H9 (cell line): Measurements from ENCODE around the gene CR1. TPM values are rescaled to one million over a fixed set of nuclear protein-coding genes. Genes with fewer than 3 reads are reported as not detected.

Experiments used
- DNase-seq: peaks from one replicate; pipeline ENCODE4 v3.0.0-alpha.2; 2017
- H2AFZ ChIP-seq: one replicate; pipeline ENCODE4 v1.6.1; 2013; ENCODE audit warnings: mild to moderate bottlenecking, low read length, control low read depth, moderate library complexity
- H2AK5ac ChIP-seq: 2 replicates; pipeline ENCODE4 v1.6.1; 2013; ENCODE audit warnings: low read length, control low read depth, mixed read lengths; ENCODE audit not compliant: insufficient read length
- H2BK120ac ChIP-seq: one replicate; pipeline ENCODE4 v1.6.1; 2013; ENCODE audit warnings: low read depth, mild to moderate bottlenecking, low read length, control low read depth, inconsistent platforms; ENCODE audit not compliant: poor library complexity, severe bottlenecking
- H2BK12ac ChIP-seq: 2 replicates; pipeline ENCODE4 v1.6.1; 2013; ENCODE audit warnings: low read length, control low read depth, mixed read lengths, low read depth; ENCODE audit not compliant: insufficient read length
- H2BK15ac ChIP-seq: 2 replicates; pipeline ENCODE4 v1.6.1; 2013; ENCODE audit warnings: low read depth, low read length, control low read depth
- H2BK20ac ChIP-seq: one replicate; pipeline ENCODE4 v1.6.1; 2013; ENCODE audit warnings: low read depth, mild to moderate bottlenecking, low read length, control low read depth, inconsistent platforms; ENCODE audit not compliant: poor library complexity, severe bottlenecking
- H2BK5ac ChIP-seq: 2 replicates; pipeline ENCODE4 v1.6.1; 2013; ENCODE audit warnings: low read length, control low read depth, mixed read lengths; ENCODE audit not compliant: insufficient read length
- H3K14ac ChIP-seq: 2 replicates; pipeline ENCODE4 v1.6.1; 2013; ENCODE audit warnings: low read length, control low read depth; ENCODE audit not compliant: insufficient read depth
- H3K18ac ChIP-seq: 2 replicates; pipeline ENCODE4 v1.6.1; 2013; ENCODE audit warnings: low read depth, mild to moderate bottlenecking, mixed read lengths, low read length, control low read depth; ENCODE audit not compliant: insufficient read length
- H3K23ac ChIP-seq: 2 replicates; pipeline ENCODE4 v1.6.1; 2013; ENCODE audit warnings: low read length, control low read depth, mixed read lengths, low read depth; ENCODE audit not compliant: insufficient read length
- H3K23me2 ChIP-seq: 2 replicates; pipeline ENCODE4 v1.6.1; 2013; ENCODE audit warnings: low read depth, mild to moderate bottlenecking, mixed read lengths, low read length, control low read depth; ENCODE audit not compliant: insufficient read length, poor library complexity, severe bottlenecking
- H3K27ac ChIP-seq: 2 replicates; pipeline ENCODE4 v1.5.1; 2013; ENCODE audit warnings: low read length, control low read depth, mixed read lengths, low read depth; ENCODE audit not compliant: insufficient read length
- H3K27me3 ChIP-seq: 2 replicates; pipeline ENCODE4 v1.6.1; 2013; ENCODE audit warnings: low read length, control low read depth, inconsistent platforms; ENCODE audit not compliant: insufficient read depth
- H3K4ac ChIP-seq: 2 replicates; pipeline ENCODE4 v1.6.1; 2013; ENCODE audit warnings: low read depth, mild to moderate bottlenecking, control low read depth, inconsistent platforms, low read length, moderate library complexity
- H3K4me1 ChIP-seq: 2 replicates; pipeline ENCODE4 v1.6.1; 2013; ENCODE audit warnings: low read length, control low read depth, inconsistent platforms; ENCODE audit not compliant: insufficient read depth
- H3K4me2 ChIP-seq: 2 replicates; pipeline ENCODE4 v1.6.1; 2013; ENCODE audit warnings: low read length, control low read depth, mixed read lengths; ENCODE audit not compliant: insufficient read length, insufficient read depth
- H3K56ac ChIP-seq: 2 replicates; pipeline ENCODE4 v1.6.1; 2013; ENCODE audit warnings: low read depth, mild to moderate bottlenecking, mixed read lengths, low read length, control low read depth; ENCODE audit not compliant: insufficient read length
- H3K79me1 ChIP-seq: 2 replicates; pipeline ENCODE4 v1.6.1; 2013; ENCODE audit warnings: low read depth, mild to moderate bottlenecking, moderate library complexity, low read length, control low read depth, inconsistent platforms; ENCODE audit not compliant: insufficient read depth, poor library complexity, severe bottlenecking
- H3K79me2 ChIP-seq: 2 replicates; pipeline ENCODE4 v1.6.1; 2013; ENCODE audit warnings: low read length, control low read depth, inconsistent platforms; ENCODE audit not compliant: insufficient read depth
- H3K9ac ChIP-seq: 2 replicates; pipeline ENCODE4 v1.6.1; 2013; ENCODE audit warnings: low read length, control low read depth, mixed read lengths; ENCODE audit not compliant: insufficient read length; ENCODE audit errors: extremely low read depth
- H3K9me3 ChIP-seq: one replicate; pipeline ENCODE4 v1.6.1; 2013; ENCODE audit warnings: low read depth, low read length, inconsistent platforms; ENCODE audit not compliant: control insufficient read depth
- H3T11ph ChIP-seq: one replicate; pipeline ENCODE4 v1.6.1; 2013; ENCODE audit warnings: mild to moderate bottlenecking, low read length, control low read depth, inconsistent platforms
- H4K20me1 ChIP-seq: one replicate; pipeline ENCODE4 v1.6.1; 2013; ENCODE audit not compliant: control insufficient read depth, insufficient read length, insufficient read depth
- H4K5ac ChIP-seq: 2 replicates; pipeline ENCODE4 v1.6.1; 2013; ENCODE audit warnings: low read depth, mild to moderate bottlenecking, mixed read lengths, low read length, control low read depth; ENCODE audit not compliant: insufficient read length
- H4K8ac ChIP-seq: replicated peaks from 2 replicates; pipeline ENCODE4 v1.6.1; 2013; ENCODE audit warnings: low read length, control low read depth, mixed read lengths, low read depth; ENCODE audit not compliant: insufficient read length
- H4K91ac ChIP-seq: 2 replicates; pipeline ENCODE4 v1.6.1; 2013; ENCODE audit warnings: low read depth, mild to moderate bottlenecking, moderate library complexity, mixed read lengths, low read length, control low read depth; ENCODE audit not compliant: insufficient read length
- H3K27ac Mint-ChIP-seq, 3 experiments: 2 replicates in 2 of 3; 3 replicates in 1 of 3; pipeline ENCODE4 v1.8.0; 2020 to 2021; ENCODE audit warnings: mixed read lengths in 3 of 3, mild to moderate bottlenecking in 1 of 3, moderate library complexity in 1 of 3
- H3K27me3 Mint-ChIP-seq: 2 replicates; pipeline ENCODE4 v1.8.0; 2021; ENCODE audit warnings: low read depth, mild to moderate bottlenecking, moderate library complexity, mixed read lengths
- H3K36me3 Mint-ChIP-seq, 3 experiments: 2 replicates in 2 of 3; 3 replicates in 1 of 3; pipeline ENCODE4 v1.8.0; 2020 to 2021; ENCODE audit warnings: low read depth in 3 of 3, mixed read lengths in 3 of 3; ENCODE audit not compliant: insufficient read depth in 1 of 3
- H3K4me1 Mint-ChIP-seq, 2 experiments: 2 replicates each; pipeline ENCODE4 v1.8.0; 2020; ENCODE audit warnings: mixed read lengths in 2 of 2
- H3K4me3 Mint-ChIP-seq, 2 experiments: 2 replicates in 1 of 2; 3 replicates in 1 of 2; pipeline ENCODE4 v1.8.0; 2020 to 2021; ENCODE audit warnings: mild to moderate bottlenecking in 2 of 2, mixed read lengths in 2 of 2, moderate library complexity in 1 of 2
- H3K9me3 Mint-ChIP-seq, 2 experiments: 2 replicates in 1 of 2; 3 replicates in 1 of 2; pipeline ENCODE4 v1.8.0; 2020; ENCODE audit warnings: mild to moderate bottlenecking in 2 of 2, mixed read lengths in 2 of 2, moderate library complexity in 1 of 2
- CTCF ChIP-seq: fragments of 200-600 bp; sonication (generic); conservative IDR thresholded peaks from 3 replicates; pipeline ENCODE4 v1.8.0; 2021; ENCODE audit warnings: antibody characterized with exemption, mild to moderate bottlenecking
- WGBS: extraction: QIAGEN DNeasy Blood & Tissue Kit; methylation state at CpG from one replicate; pipeline ENCODE4 v1.1.7; 2013; ENCODE audit warnings: missing lambda C conversion rate, low lambda C conversion rate, mixed read lengths; ENCODE audit not compliant: insufficient read length; ENCODE audit errors: extremely low coverage; 5-methylcytosine and 5-hydroxymethylcytosine counted together
- total RNA-seq: library from RNA; stranded (reverse); gene quantifications from 2 replicates; pipeline ENCODE4 v1.2.1, GENCODE V29; 2021

The CR1 gene
- total RNA-seq, 1 experiment from 2014 or later, result 0.04 TPM

- Histone ChIP-seq H4K20me1 (no peaks in the 10 kb centered on the region), H3T11ph (no peak overlapping the region), H3K79me1 (no peaks in the 10 kb centered on the region), H3K18ac (no peak overlapping the region), H2BK12ac (no peak overlapping the region), H3K27ac (no peak overlapping the region), H2BK15ac (no peak overlapping the region), H3K23me2 (no peaks in the 10 kb centered on the region), H2AK5ac (no peak overlapping the region), H3K79me2 (no peaks in the 10 kb centered on the region), H3K4ac (no peak overlapping the region), H3K23ac (no peak overlapping the region), H2BK20ac (no peak overlapping the region), H2BK5ac (no peak overlapping the region), H3K14ac (no peak overlapping the region), H4K91ac (no peak overlapping the region), H3K56ac (no peak overlapping the region), H3K9me3 (no peaks in the 10 kb centered on the region), H3K4me2 (no peak overlapping the region), H4K8ac (no peak overlapping the region), H4K5ac (no peak overlapping the region), H2BK120ac (no peak overlapping the region), H3K4me1 (no peaks in the 10 kb centered on the region; the same call in 1 of the 2 replicates), H2AFZ (no peak overlapping the region), H3K27me3 (no peaks in the 10 kb centered on the region), H3K9ac (no peak overlapping the region)
- WGBS, result no CpG with 5 or more reads among the region's 1 CpG
- H3K9me3 Mint-ChIP-seq, result peaks cover 2 to 3% of the 10 kb centered on the region in 2 experiments; a peak in 3 of 5 replicates
- H3K4me1 Mint-ChIP-seq, result peaks cover 26 to 33% of the 10 kb centered on the region in 2 experiments
- no peak overlapping the region for H3K27ac Mint-ChIP-seq
- H3K36me3 Mint-ChIP-seq, result peaks cover 0 to 3% (median 2%) of the 10 kb centered on the region in 3 experiments; a peak in 4 of 7 replicates
- no peak for DNase-seq
- no peaks in the 10 kb centered on the region for H3K27me3 Mint-ChIP-seq
- no peak for TF ChIP-seq CTCF
- H3K4me3 Mint-ChIP-seq, result no peak overlapping the region
These were observed 155.6 kb downstream of the CR1 start for GRCh38 chr1:207651583-207651982.
